ENCODE measurements around the gene ACE2.

- TF ChIP-seq CTCF (IDR thresholded peaks at IDR 0.05; ENCODE audit: control extremely low read depth in 1 of 3, insufficient read depth in 1 of 3, low read depth in 1 of 3, low read length in 3 of 3), result no peak
- TF ChIP-seq POLR2A (IDR thresholded peaks at IDR 0.05; ENCODE audit: control extremely low read depth in 1 of 2, low read depth in 2 of 2, low read length in 2 of 2), result no peak
- no peak for TF ChIP-seq GABPA (IDR thresholded peaks at IDR 0.05; ENCODE audit: borderline replicate concordance, insufficient read depth, low read length)
- TF ChIP-seq EP300 (IDR thresholded peaks at IDR 0.05; ENCODE audit: borderline replicate concordance in 1 of 2, low read depth in 2 of 2, low read length in 2 of 2), result no peak
- TF ChIP-seq CEBPB (IDR thresholded peaks at IDR 0.05; ENCODE audit: low read depth, low read length), result no peak
- no peak for TF ChIP-seq EZH2 (IDR thresholded peaks at IDR 0.05; ENCODE audit: low read depth, low read length, severe bottlenecking)
- TF ChIP-seq, protein P1, sequence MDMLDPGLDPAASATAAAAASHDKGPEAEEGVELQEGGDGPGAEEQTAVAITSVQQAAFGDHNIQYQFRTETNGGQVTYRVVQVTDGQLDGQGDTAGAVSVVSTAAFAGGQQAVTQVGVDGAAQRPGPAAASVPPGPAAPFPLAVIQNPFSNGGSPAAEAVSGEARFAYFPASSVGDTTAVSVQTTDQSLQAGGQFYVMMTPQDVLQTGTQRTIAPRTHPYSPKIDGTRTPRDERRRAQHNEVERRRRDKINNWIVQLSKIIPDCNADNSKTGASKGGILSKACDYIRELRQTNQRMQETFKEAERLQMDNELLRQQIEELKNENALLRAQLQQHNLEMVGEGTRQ (IDR thresholded peaks at IDR 0.05; ENCODE audit: low read length), result no peak
- no peak for TF ChIP-seq CREB1 (IDR thresholded peaks at IDR 0.05)
- no peak for TF ChIP-seq POLR2AphosphoS5 (IDR thresholded peaks at IDR 0.05; ENCODE audit: low read depth, low read length)
- no peak for TF ChIP-seq HDAC2 (IDR thresholded peaks at IDR 0.05; ENCODE audit: borderline replicate concordance in 1 of 2, low read depth in 2 of 2, low read length in 2 of 2)
- TF ChIP-seq KDM1A (IDR thresholded peaks at IDR 0.05; ENCODE audit: borderline replicate concordance, low read length), result no peak
Measured at GRCh38 chrX:15576019-15576418, 24.7 kb downstream of the ACE2 start.
